ENCODE results near the gene SUPT7L. TPM values are rescaled to one million over a fixed set of nuclear protein-coding genes. Genes with fewer than 3 reads are reported as not detected.

The SUPT7L gene
- total and polyA plus RNA-seq, 4 donors: 9.6 to 14.6 (median 11.5) TPM

GRCh38 chr2:27622921-27623384, 40.5 kb downstream of the SUPT7L start (continued):
- TF ChIP-seq, protein P1, sequence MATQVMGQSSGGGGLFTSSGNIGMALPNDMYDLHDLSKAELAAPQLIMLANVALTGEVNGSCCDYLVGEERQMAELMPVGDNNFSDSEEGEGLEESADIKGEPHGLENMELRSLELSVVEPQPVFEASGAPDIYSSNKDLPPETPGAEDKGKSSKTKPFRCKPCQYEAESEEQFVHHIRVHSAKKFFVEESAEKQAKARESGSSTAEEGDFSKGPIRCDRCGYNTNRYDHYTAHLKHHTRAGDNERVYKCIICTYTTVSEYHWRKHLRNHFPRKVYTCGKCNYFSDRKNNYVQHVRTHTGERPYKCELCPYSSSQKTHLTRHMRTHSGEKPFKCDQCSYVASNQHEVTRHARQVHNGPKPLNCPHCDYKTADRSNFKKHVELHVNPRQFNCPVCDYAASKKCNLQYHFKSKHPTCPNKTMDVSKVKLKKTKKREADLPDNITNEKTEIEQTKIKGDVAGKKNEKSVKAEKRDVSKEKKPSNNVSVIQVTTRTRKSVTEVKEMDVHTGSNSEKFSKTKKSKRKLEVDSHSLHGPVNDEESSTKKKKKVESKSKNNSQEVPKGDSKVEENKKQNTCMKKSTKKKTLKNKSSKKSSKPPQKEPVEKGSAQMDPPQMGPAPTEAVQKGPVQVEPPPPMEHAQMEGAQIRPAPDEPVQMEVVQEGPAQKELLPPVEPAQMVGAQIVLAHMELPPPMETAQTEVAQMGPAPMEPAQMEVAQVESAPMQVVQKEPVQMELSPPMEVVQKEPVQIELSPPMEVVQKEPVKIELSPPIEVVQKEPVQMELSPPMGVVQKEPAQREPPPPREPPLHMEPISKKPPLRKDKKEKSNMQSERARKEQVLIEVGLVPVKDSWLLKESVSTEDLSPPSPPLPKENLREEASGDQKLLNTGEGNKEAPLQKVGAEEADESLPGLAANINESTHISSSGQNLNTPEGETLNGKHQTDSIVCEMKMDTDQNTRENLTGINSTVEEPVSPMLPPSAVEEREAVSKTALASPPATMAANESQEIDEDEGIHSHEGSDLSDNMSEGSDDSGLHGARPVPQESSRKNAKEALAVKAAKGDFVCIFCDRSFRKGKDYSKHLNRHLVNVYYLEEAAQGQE (IDR thresholded peaks at IDR 0.05): no peak
- no peak for TF ChIP-seq RAD21 (IDR thresholded peaks at IDR 0.05)

- H3K27ac ChIP-seq (ENCODE audit: low read depth in 1 of 2, low read length in 2 of 2): no peak overlapping the region
- DNase-seq (ENCODE audit: low spot score): no peak
- 69% methylated on average over 1 of the region's 1 CpG for WGBS
- H3K9me3 ChIP-seq (ENCODE audit: control insufficient read depth in 4 of 4, low read length in 3 of 4): no peaks in the 10 kb centered on the region
- H3K36me3 ChIP-seq (ENCODE audit: control insufficient read depth in 4 of 4, insufficient read depth in 3 of 4, low read depth in 1 of 4, low read length in 3 of 4): peaks cover 8 to 46% (median 34%) of the 10 kb centered on the region in 4 donors
- no peaks in the 10 kb centered on the region for H3K27me3 ChIP-seq (ENCODE audit: control insufficient read depth in 4 of 4, insufficient read depth in 4 of 4, low read length in 3 of 4)
- H3K4me1 ChIP-seq (ENCODE audit: control insufficient read depth in 4 of 4, insufficient read depth in 4 of 4, low read length in 3 of 4): no peaks in the 10 kb centered on the region
- TF ChIP-seq GABPA (IDR thresholded peaks at IDR 0.05 in 1 of 2, conservative IDR thresholded peaks at IDR 0.05 in 1 of 2): no peak
- TF ChIP-seq YY1 (IDR thresholded peaks at IDR 0.05): no peak
- TF ChIP-seq RXRA (IDR thresholded peaks at IDR 0.05): no peak
- TF ChIP-seq NR2F2 (IDR thresholded peaks at IDR 0.05): no peak
- no peak for TF ChIP-seq FOXA1 (IDR thresholded peaks at IDR 0.05)
- TF ChIP-seq HNF4A (conservative IDR thresholded peaks at IDR 0.05): no peak
- TF ChIP-seq, protein P1 (IDR thresholded peaks at IDR 0.05): no peak
- TF ChIP-seq ZBTB33 (IDR thresholded peaks at IDR 0.05): no peak
- no peak for TF ChIP-seq HNF4G (IDR thresholded peaks at IDR 0.05)
- no peak for TF ChIP-seq SP1 (IDR thresholded peaks at IDR 0.05)
- no peak for TF ChIP-seq EGR1 (IDR thresholded peaks at IDR 0.05; ENCODE audit: low read depth in 2 of 2)
- TF ChIP-seq, protein P2, sequence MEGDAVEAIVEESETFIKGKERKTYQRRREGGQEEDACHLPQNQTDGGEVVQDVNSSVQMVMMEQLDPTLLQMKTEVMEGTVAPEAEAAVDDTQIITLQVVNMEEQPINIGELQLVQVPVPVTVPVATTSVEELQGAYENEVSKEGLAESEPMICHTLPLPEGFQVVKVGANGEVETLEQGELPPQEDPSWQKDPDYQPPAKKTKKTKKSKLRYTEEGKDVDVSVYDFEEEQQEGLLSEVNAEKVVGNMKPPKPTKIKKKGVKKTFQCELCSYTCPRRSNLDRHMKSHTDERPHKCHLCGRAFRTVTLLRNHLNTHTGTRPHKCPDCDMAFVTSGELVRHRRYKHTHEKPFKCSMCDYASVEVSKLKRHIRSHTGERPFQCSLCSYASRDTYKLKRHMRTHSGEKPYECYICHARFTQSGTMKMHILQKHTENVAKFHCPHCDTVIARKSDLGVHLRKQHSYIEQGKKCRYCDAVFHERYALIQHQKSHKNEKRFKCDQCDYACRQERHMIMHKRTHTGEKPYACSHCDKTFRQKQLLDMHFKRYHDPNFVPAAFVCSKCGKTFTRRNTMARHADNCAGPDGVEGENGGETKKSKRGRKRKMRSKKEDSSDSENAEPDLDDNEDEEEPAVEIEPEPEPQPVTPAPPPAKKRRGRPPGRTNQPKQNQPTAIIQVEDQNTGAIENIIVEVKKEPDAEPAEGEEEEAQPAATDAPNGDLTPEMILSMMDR (IDR thresholded peaks at IDR 0.05; ENCODE audit: low read depth, low read length, missing input control): no peak
- TF ChIP-seq TAF1 (conservative IDR thresholded peaks at IDR 0.05): no peak
- TF ChIP-seq FOXA2 (IDR thresholded peaks at IDR 0.05): no peak
- TF ChIP-seq, protein P3, sequence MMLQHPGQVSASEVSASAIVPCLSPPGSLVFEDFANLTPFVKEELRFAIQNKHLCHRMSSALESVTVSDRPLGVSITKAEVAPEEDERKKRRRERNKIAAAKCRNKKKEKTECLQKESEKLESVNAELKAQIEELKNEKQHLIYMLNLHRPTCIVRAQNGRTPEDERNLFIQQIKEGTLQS (IDR thresholded peaks at IDR 0.05): no peak
- TF ChIP-seq RAD21 (IDR thresholded peaks at IDR 0.05): no peak
- TF ChIP-seq JUND (IDR thresholded peaks at IDR 0.05): no peak
- no peak overlapping the region for H3K4me3 ChIP-seq (ENCODE audit: low read depth in 1 of 3, low read length in 3 of 3)
- H3K9ac ChIP-seq (ENCODE audit: low read depth in 1 of 2, low read length in 2 of 2): no peak overlapping the region
Measured at GRCh38 chr2:27621524-27621923, 41.9 kb downstream of the SUPT7L start.
